Heart right ventricle (tissue), 16 donors: ENCODE measurements around the gene ZNF333. TPM values are rescaled to one million over a fixed set of nuclear protein-coding genes. Genes with fewer than 3 reads are reported as not detected.
A peak's percentile ranks its signal among the peaks of the same experiment; 100 is the strongest.

Experiments
- ATAC-seq, 8 donors: fragments of 200-7000 bp; cut with Tn5 transposase; one replicate each; pipeline ENCODE4 v1.9.1; 2020; ENCODE audit warnings: mild to moderate bottlenecking in 8 of 8, moderate library complexity in 8 of 8, moderate number of reproducible peaks in 1 of 8
- DNase-seq, 2 donors: peaks; one replicate each; pipeline ENCODE4 v3.0.0-alpha.2; 2020
- H3K27ac ChIP-seq, 10 donors: fragments of 200-600 bp; sonication (generic) in 2 of 10; one replicate each; pipeline versions ENCODE4 v1.5.0 to v1.8.0; 2020 to 2022; ENCODE audit warnings: mild to moderate bottlenecking in 3 of 10
- H3K27me3 ChIP-seq, 7 donors: fragments of 200-600 bp; one replicate each; pipeline ENCODE4 v1.8.0; 2021 to 2022; ENCODE audit warnings: mild to moderate bottlenecking in 2 of 7
- H3K36me3 ChIP-seq, 9 donors: fragments of 200-600 bp; sonication (generic) in 1 of 9; one replicate each; pipeline versions ENCODE4 v1.5.0 to v1.8.0; 2020 to 2022; ENCODE audit warnings: mild to moderate bottlenecking in 2 of 9
- H3K4me1 ChIP-seq, 9 donors: fragments of 200-600 bp; sonication (generic) in 1 of 9; one replicate each; pipeline versions ENCODE4 v1.5.0 to v1.8.0; 2020 to 2022; ENCODE audit warnings: mild to moderate bottlenecking in 4 of 9
- H3K4me3 ChIP-seq, 10 donors: fragments of 200-600 bp; sonication (generic) in 2 of 10; one replicate each; pipeline versions ENCODE4 v1.5.0 to v1.8.0; 2020 to 2022; ENCODE audit warnings: mild to moderate bottlenecking in 7 of 10, moderate library complexity in 2 of 10
- H3K9me3 ChIP-seq, 11 donors: fragments of 200-600 bp in 10 of 11; sonication (generic) in 2 of 11; one replicate each; pipeline versions ENCODE4 v1.5.0 to v1.8.0; 2013 to 2022; ENCODE audit warnings: mild to moderate bottlenecking in 2 of 11, control low read depth in 1 of 11, moderate library complexity in 1 of 11
- WGBS, 2 donors: extraction: QIAGEN DNeasy Blood & Tissue Kit; methylation state at CpG; one replicate each; pipeline ENCODE4 v1.1.7; 2013; ENCODE audit warnings: inconsistent platforms in 1 of 2; 5-methylcytosine and 5-hydroxymethylcytosine counted together
- intact Hi-C, 10 donors: fragments of 100-400 bp; cut with DNase I; formaldehyde crosslinking; loops; one replicate each; pipeline versions ENCODE4 v1.11.1 to v1.14.2; 2022
- polyA plus RNA-seq, 2 donors: library from polyadenylated mRNA; stranded (reverse); fragments of 200-250 nt; gene quantifications; one replicate each; pipeline ENCODE4 v1.2.3, GENCODE V29; 2013
- total RNA-seq, 10 donors: library from RNA; stranded (reverse); fragmentation: NEBNext Ultra II Directional in 3 of 10; extraction: Animal tissue kit (Norgen Biotek cat#: 25700) in 3 of 10; gene quantifications; one replicate each; pipeline versions ENCODE4 v1.2.1 to v1.2.4, GENCODE V29; 2021 to 2023
- TF ChIP-seq, protein P1 (sequence below), 9 donors: fragments of 200-600 bp; sonication (generic) in 2 of 9; IDR thresholded peaks; one replicate each; pipeline versions ENCODE4 v1.5.0 to v1.8.0; 2021 to 2022; ENCODE audit warnings: antibody characterized with exemption in 9 of 9, mild to moderate bottlenecking in 5 of 9, moderate library complexity in 1 of 9
- donor health status: Arrhythmogenic right ventricular cardiomyopathy.
- donor health status: ischemic (EF 13 %, LVEDD 7.1; RV severe dilation, severe dysfunction).
- donor health status: healthy with polysubstance abuse.
- donor health status: DM: no; HTN: yes; CAD: no.
- donor health status: DM: no; HTN: no; CAD: no.
- donor health status: ischemic (EF 25% LVEDD 6.9; RV normal size, moderate dysfunction).
- donor health status: ischemic (EF 25% LVEDD 5.7; RV mildly dilated, moderate dysfunction).
- donor health status: healthy.
- donor health status: DM: yes; HTN: yes; CAD: no.
- donor health status: Ischemic cardiomyopathy.
- donor health status: ischemic (EF 35%, LVEDD 5.7; RV mildly dilated, moderate dysfunction).
- donor health status: nonischemic (EF 11% LVEDD 7.7; RV severe dilation, severe dysfunction).
- donor health status: DM: yes; HTN: yes; CAD: no.
- donor health status: PGD.
- donor health status: ischemic (EF 29% LVEDD 5.4; RV normal size, mild dysfunction).
- donor health status: nonischemic (EF 23%, LVEDD 6.1; RV moderate dilation, normal function).

Gene ZNF333
- total and polyA plus RNA-seq, 12 donors = 4.2 to 12.8 (median 8.5) TPM

DNA sequence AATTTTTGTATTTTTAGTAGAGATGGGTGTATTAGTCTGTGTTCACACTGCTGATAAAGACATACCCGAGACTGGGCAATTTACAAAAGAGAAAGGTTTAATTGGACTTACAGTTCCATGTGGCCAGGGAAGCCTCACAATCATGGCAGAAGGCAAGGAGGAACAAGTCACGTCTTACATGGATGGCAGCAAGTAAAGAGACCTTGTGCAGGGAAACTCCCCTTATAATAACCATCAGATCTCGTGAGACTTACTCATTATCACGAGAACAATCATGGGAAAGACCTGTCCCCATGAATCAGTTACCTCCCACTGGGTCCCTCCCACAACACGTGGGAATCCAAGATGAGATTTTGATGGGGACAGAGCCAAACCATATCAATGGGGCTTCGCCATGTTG is 14.6 kb downstream of the ZNF333 start:
- 92 to 93% methylated on average over 6 of the region's 6 CpGs for WGBS, 2 donors
- intact Hi-C loops = no loop called here

DNA sequence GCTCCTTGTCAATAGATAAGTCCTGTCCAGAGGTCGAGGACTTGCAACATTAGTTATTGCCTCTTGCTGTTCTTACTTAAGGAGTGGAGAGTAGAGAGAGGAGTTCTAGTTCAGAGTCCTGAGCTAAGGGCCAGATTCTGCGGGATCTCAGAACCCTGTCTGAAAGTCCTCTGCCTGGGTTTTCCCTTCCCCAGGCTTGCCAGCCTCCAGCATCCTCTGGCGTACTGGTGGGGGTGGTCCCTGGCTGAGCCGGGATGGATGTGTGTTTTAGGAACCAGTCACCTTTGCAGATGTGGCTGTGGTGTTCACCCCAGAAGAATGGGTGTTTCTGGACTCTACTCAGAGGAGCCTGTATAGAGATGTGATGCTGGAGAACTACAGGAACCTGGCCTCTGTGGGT is 26.0 kb downstream of the ZNF333 start:
- DNase-seq (no peak), ATAC-seq (no peak)
- Histone ChIP-seq H3K4me1 (no peaks in the 10 kb centered on the region), H3K27me3 (no peaks in the 10 kb centered on the region), H3K9me3 (peaks cover 11 to 98% (median 67%) of the 10 kb centered on the region in 11 donors), H3K4me3 (no peak overlapping the region), H3K27ac (no peak overlapping the region), H3K36me3 (peaks cover 28 to 100% (median 98%) of the 10 kb centered on the region in 9 donors)
- TF ChIP-seq, protein P1, sequence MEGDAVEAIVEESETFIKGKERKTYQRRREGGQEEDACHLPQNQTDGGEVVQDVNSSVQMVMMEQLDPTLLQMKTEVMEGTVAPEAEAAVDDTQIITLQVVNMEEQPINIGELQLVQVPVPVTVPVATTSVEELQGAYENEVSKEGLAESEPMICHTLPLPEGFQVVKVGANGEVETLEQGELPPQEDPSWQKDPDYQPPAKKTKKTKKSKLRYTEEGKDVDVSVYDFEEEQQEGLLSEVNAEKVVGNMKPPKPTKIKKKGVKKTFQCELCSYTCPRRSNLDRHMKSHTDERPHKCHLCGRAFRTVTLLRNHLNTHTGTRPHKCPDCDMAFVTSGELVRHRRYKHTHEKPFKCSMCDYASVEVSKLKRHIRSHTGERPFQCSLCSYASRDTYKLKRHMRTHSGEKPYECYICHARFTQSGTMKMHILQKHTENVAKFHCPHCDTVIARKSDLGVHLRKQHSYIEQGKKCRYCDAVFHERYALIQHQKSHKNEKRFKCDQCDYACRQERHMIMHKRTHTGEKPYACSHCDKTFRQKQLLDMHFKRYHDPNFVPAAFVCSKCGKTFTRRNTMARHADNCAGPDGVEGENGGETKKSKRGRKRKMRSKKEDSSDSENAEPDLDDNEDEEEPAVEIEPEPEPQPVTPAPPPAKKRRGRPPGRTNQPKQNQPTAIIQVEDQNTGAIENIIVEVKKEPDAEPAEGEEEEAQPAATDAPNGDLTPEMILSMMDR (IDR thresholded peaks at IDR 0.05) = no peak
- intact Hi-C loops = no loop called here
- WGBS, 2 donors = 96 to 97% methylated on average over 4 of the region's 4 CpGs

More for the DNA sequence above, 14.6 kb downstream of the ZNF333 start:
- TF ChIP-seq, protein P1 (IDR thresholded peaks at IDR 0.05) = no peak
- peaks cover 0 to 11% (median 0%) of the 10 kb centered on the region in 11 donors for H3K9me3 ChIP-seq
- H3K27me3 ChIP-seq = no peaks in the 10 kb centered on the region
- no peak overlapping the region for H3K4me3 ChIP-seq
- no peaks in the 10 kb centered on the region for H3K4me1 ChIP-seq
- ATAC-seq (no peak), DNase-seq (no peak)
- H3K36me3 ChIP-seq = peaks cover 9 to 100% (median 94%) of the 10 kb centered on the region in 9 donors
- no peak overlapping the region for H3K27ac ChIP-seq

DNA sequence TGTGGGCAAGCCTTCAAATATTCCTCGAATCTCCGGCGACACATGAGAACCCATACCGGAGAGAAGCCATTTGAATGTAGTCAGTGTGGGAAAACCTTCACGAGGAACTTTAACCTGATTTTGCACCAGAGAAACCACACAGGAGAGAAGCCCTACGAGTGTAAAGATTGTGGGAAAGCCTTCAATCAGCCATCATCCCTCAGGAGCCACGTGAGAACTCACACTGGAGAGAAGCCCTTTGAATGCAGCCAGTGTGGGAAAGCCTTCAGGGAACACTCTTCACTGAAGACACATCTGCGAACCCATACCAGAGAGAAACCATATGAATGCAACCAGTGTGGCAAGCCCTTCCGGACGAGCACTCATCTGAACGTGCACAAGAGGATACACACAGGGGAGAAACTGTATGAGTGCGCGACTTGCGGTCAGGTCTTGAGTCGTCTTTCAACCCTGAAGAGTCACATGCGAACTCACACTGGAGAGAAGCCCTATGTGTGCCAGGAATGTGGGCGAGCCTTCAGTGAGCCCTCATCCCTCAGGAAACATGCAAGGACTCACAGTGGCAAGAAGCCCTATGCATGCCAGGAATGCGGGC is 28.8 kb downstream of the ZNF333 start:
- Histone ChIP-seq H3K9me3 (peaks cover 11 to 100% (median 93%) of the 10 kb centered on the region in 11 donors), H3K36me3 (peaks cover 28 to 100% (median 91%) of the 10 kb centered on the region in 9 donors), H3K4me3 (peak overlapping the region in 1 of 10 donors; percentile 0), H3K27ac (no peak overlapping the region), H3K4me1 (no peaks in the 10 kb centered on the region), H3K27me3 (no peaks in the 10 kb centered on the region)
- TF ChIP-seq, protein P1 (IDR thresholded peaks at IDR 0.05) = no peak
- no peak for ATAC-seq
- intact Hi-C loops = no loop called here
- WGBS, 2 donors = 95 to 97% methylated on average over 18 of the region's 18 CpGs
- DNase-seq = no peak

DNA sequence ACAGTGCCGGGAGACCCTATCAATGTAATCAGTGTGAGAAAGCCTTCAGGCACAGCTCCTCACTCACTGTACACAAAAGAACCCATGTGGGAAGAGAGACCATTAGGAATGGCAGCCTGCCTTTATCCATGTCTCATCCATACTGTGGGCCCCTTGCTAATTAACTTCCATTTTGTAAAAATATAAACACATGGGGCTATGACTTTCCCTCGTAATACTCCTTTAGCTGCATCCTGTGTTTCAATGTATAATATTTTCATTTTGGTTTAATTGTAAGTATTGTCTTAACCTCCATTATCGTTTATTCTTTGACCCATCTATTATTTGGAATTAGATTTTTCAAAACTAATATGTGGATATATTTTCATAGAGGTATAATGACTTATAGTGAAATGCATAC is 29.3 kb downstream of the ZNF333 start:
- ATAC-seq = no peak
- Histone ChIP-seq H3K36me3 (peaks cover 28 to 100% (median 85%) of the 10 kb centered on the region in 9 donors), H3K4me3 (no peak overlapping the region), H3K4me1 (no peaks in the 10 kb centered on the region), H3K27ac (no peak overlapping the region), H3K27me3 (no peaks in the 10 kb centered on the region), H3K9me3 (peaks cover 11 to 100% (median 96%) of the 10 kb centered on the region in 11 donors)
- no peak for DNase-seq
- intact Hi-C loops = no loop called here
- TF ChIP-seq, protein P1 (IDR thresholded peaks at IDR 0.05) = no peak
- 97 to 98% methylated on average over 3 of the region's 3 CpGs for WGBS, 2 donors
